ENCODE measurements around the gene HOXB7. TPM values are rescaled to one million over a fixed set of nuclear protein-coding genes. Genes with fewer than 3 reads are reported as not detected.

HOXB7 gene
- total RNA-seq, 1 donor from 2014 or later = 24.9 TPM

DNA sequence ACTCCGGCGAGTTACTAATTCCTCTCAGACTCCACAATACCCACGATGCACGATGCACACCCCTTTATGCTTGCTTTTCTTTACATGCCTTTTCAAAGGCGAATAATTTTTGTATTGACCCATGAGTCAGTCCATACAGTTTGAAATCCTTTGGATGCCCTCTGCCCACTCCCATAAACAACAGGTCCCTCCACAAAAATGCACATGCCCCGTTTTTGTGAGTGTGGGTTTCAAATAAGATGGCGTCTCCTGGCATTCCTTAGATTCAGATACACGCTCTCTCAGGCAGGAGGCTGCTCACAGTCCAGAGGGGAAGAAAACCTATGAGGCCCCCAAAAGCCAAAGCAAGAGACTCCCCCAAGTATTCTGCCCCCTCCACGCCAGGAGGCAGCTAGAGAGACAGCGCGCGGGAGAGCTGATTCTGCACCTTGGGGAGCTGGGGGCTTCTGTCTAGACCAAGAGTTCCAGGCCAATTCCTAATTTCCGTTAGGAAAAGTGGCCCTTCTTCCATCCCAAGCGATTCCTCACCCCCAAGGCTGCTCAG lies 34.9 kb upstream of the HOXB7 start:
- DNase-seq (ENCODE audit: low read depth) = no peak
- H3K4me3 ChIP-seq (ENCODE audit: low read depth, low read length) = peak overlapping the region; percentile 63
- TF ChIP-seq, protein P1, sequence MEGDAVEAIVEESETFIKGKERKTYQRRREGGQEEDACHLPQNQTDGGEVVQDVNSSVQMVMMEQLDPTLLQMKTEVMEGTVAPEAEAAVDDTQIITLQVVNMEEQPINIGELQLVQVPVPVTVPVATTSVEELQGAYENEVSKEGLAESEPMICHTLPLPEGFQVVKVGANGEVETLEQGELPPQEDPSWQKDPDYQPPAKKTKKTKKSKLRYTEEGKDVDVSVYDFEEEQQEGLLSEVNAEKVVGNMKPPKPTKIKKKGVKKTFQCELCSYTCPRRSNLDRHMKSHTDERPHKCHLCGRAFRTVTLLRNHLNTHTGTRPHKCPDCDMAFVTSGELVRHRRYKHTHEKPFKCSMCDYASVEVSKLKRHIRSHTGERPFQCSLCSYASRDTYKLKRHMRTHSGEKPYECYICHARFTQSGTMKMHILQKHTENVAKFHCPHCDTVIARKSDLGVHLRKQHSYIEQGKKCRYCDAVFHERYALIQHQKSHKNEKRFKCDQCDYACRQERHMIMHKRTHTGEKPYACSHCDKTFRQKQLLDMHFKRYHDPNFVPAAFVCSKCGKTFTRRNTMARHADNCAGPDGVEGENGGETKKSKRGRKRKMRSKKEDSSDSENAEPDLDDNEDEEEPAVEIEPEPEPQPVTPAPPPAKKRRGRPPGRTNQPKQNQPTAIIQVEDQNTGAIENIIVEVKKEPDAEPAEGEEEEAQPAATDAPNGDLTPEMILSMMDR (conservative IDR thresholded peaks at IDR 0.05; ENCODE audit: low read depth, low read length) = no peak

DNA sequence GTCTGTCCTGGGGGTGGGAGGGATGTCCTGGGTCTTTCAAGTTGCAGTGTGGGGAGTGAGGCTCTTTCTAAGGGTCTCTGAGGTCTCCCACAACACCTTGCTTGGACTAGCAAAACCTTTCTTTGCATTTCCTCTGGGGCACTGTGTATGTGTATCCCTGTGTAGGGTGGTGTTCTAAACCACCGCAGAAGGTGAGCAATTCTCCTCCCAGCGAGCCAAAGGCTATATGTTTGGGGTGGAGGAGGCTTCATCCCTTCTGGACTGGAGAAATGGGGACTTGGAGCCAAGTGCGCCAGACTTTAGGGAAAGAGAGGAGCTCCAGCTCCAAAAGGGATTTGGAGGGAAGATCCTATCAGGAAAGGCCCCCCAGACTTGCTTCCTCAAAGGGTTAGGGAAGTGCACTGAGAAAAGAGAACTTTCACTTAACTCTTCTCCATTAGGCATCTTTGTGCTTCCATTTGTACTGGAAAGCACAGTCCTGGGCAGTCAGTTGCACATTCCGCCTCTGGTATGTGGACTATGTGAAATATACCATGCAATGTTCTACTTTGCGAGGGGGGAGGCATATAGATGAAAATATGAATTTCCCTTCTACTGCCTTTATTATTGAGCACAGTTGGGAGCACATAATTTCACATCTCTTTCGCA lies 34.2 kb upstream of the HOXB7 start:
- no peak for DNase-seq (ENCODE audit: low read depth)
- H3K4me3 ChIP-seq (ENCODE audit: low read depth, low read length) = no peak overlapping the region
- TF ChIP-seq, protein P1 (conservative IDR thresholded peaks at IDR 0.05; ENCODE audit: low read depth, low read length) = no peak

DNA sequence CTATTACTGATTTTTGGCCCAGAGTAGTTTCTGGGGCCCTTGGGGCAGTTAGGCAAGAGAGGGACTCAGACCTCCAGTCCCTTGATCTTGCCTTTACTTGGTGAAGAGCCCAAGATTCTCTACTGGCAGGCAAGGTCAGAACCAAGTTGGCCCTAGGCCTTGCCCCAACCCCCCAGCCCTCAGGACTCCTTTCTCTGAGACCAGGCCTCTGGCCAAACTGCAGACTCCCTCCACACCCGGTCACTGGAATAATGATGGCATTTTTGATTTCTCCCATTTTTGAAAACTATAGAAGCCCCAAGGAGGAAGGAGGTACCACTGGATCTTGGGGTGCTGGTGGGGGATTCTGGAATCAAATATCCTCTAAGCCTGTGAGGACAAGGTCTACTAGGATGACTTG lies 33.3 kb upstream of the HOXB7 start:
- DNase-seq (ENCODE audit: low read depth) = no peak
- H3K4me3 ChIP-seq (ENCODE audit: low read depth, low read length) = no peak overlapping the region
- TF ChIP-seq, protein P1 (conservative IDR thresholded peaks at IDR 0.05; ENCODE audit: low read depth, low read length) = no peak

DNA sequence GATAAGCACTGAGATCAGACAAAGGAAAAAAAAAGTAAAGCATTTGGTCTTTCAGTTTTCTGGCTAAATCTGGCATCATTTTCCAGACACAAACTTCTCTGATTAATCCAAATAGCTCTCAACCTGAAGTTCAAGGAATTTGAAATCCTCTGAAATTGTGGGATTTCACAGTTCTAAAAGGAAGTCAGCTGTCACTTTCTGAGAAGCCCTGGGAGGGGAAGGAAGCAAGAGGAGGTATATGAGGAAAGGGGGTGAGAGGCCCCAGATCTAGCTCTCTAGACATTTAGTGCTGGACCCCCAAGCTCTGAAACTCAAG lies 32.8 kb upstream of the HOXB7 start:
- TF ChIP-seq, protein P1 (conservative IDR thresholded peaks at IDR 0.05; ENCODE audit: low read depth, low read length) = no peak
- no peak for DNase-seq (ENCODE audit: low read depth)
- no peak overlapping the region for H3K4me3 ChIP-seq (ENCODE audit: low read depth, low read length)

DNA sequence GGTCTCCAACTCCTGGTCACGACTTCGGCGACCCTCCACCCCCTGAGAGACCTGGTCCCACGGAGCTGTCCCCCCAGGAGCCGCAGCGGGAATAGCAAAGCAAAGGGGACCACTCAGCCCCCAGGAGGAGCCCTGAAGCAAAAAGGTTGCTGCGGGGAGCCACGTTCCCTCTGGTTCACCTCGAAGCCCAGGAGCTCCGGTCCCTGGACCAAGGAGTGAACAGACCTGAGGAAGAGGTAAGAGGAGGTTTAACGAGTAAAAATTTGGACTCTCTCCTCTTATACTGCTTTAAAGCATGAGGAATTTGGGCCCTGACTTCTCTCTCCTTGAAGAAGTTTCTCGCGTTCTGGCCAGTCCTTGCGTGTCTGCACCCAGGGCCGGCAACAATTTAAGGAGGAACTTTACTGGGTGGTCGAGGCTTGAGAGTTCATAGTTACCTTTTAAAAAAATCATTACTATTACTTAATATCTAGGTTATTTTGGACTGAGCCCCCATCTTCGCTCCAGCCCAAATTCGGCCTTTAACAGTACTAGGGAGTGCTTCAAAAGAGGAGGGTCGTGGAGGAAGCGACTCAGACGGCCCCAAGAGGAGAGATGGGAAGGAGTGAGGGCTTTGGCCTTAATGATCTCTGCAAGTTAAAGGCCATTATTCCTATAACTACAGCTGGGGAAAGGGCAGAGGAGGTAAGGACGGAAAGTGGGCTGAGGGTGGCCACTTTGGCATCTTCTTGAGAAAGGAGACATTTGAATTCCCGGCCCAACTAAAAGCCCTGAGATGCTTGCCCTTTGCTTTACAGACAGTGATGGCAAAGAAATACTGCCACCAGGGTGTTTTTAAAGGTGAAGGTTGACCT lies 32.3 kb upstream of the HOXB7 start:
- no peak for DNase-seq (ENCODE audit: low read depth)
- TF ChIP-seq, protein P1 (conservative IDR thresholded peaks at IDR 0.05; ENCODE audit: low read depth, low read length) = no peak
- no peak overlapping the region for H3K4me3 ChIP-seq (ENCODE audit: low read depth, low read length)

DNA sequence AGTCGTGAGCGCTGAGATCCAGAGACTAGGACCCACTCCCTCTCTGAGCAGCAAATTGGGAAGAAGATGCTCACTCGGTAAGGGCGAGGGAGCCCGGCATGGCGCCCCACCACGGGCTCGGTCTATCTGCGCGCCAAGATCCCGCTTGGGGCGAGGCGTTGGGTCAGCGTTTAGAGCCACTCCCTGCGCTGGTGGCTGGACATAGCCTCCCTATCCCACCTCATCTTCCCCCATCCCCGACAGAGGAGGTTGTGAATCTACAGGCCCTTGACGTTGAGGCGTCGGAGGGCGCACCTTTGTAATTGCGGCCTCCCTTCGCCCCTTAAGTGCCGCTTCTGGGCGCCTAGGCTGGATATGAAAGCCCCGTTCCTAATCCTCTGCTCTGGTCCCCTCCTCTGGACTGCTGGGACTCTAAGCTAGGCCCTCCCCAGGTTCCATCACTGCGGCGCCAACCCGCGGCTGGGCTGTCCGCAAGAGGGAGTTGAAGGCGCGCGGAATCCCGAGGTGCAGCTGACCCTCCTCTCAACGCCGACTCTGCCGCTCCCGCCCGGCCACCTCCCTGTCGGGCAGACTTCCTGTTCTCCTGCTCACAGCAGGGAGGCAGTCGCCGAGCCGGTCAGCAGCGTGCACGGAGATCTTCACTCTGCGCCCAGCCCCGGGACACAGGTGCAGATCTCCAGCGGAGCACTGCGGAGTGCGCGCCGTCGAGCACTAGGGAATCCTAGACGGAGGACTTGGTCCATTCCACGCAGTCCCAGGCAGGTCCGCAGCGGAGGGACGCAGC lies 31.4 kb upstream of the HOXB7 start:
- H3K4me3 ChIP-seq (ENCODE audit: low read depth, low read length) = no peak overlapping the region
- TF ChIP-seq, protein P1 (conservative IDR thresholded peaks at IDR 0.05; ENCODE audit: low read depth, low read length) = no peak
- DNase-seq (ENCODE audit: low read depth) = no peak

All from epithelial cell of proximal tubule (primary cell).